GM12864 (cell line): Measurements from ENCODE around the gene ETFB.

Experiments used
- DNase-seq: peaks from one replicate; pipeline ENCODE4 v3.0.0-alpha.2; 2011; ENCODE audit warnings: low read depth
- H3K4me3 ChIP-seq: 2 replicates; pipeline ENCODE4 v1.5.1; 2011; ENCODE audit warnings: mild to moderate bottlenecking, low read depth, low read length, control low read depth
- TF ChIP-seq, protein P1 (sequence below): IDR thresholded peaks from 2 replicates; pipeline ENCODE4 v1.5.1; 2011; ENCODE audit warnings: low read depth, mild to moderate bottlenecking, moderate library complexity, low read length, control low read depth, inconsistent platforms; ENCODE audit errors: missing control alignments

ETFB gene

DNA sequence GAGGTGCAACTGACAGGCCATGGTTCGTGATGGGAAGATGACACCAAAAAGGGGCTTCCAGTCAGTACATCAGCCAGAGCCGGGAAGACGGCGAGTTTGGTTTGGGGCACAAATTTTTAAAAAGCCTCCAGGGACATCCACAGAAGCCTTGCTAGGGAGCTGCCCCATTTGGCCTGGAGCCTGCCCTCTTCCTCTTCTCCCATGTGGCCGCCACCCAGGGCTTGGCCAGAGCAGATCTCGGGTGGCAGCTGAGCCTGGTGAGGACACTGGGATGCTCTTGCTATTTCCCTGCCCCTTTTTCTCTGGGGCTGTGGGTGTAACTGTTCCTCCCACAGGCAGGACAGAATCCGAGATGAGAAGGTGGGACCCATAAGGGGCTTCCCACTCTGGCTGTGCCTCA is 8.2 kb downstream of the ETFB start:
- H3K4me3 ChIP-seq: no peak overlapping the region
- TF ChIP-seq, protein P1, sequence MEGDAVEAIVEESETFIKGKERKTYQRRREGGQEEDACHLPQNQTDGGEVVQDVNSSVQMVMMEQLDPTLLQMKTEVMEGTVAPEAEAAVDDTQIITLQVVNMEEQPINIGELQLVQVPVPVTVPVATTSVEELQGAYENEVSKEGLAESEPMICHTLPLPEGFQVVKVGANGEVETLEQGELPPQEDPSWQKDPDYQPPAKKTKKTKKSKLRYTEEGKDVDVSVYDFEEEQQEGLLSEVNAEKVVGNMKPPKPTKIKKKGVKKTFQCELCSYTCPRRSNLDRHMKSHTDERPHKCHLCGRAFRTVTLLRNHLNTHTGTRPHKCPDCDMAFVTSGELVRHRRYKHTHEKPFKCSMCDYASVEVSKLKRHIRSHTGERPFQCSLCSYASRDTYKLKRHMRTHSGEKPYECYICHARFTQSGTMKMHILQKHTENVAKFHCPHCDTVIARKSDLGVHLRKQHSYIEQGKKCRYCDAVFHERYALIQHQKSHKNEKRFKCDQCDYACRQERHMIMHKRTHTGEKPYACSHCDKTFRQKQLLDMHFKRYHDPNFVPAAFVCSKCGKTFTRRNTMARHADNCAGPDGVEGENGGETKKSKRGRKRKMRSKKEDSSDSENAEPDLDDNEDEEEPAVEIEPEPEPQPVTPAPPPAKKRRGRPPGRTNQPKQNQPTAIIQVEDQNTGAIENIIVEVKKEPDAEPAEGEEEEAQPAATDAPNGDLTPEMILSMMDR: no peak
- DNase-seq: no peak

DNA sequence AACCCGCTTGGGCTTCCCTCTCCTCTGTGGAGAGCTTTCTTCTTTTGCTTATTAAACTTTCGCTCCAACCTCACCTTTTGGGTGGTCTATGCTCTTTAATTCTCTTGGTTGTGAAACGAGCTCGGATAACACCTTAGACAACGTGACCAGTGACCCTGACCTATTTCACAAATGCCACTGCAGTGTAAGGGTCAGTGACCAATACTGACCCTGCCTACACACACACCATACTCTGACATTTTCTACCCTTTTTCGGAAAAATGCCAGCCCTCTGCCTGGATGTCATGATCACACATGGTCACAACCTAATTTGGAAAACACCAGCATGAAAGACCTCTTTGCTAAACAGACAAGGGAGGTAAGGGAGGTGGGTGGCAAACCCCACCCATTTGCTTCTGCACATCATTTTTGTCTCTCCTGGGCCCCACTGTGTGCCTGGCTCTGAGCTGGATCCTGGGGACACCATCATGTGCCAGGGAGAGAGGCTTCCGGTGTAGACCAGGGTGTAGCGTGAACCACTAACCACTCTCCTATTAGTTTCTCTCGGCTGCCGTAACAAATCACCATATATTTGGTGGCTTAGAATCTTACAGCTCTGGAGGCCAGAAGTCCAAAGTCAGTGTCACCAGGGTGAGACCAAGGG is 9.9 kb downstream of the ETFB start:
- H3K4me3 ChIP-seq: no peak overlapping the region
- DNase-seq: no peak
- TF ChIP-seq, protein P1: no peak

GRCh38 chr19:51354742-51355148 is 11.4 kb downstream of the ETFB start:
- H3K4me3 ChIP-seq: no peak overlapping the region
- TF ChIP-seq, protein P1: no peak
- no peak for DNase-seq

- DNase-seq: no peak
- TF ChIP-seq, protein P1: no peak
- H3K4me3 ChIP-seq: no peak overlapping the region
Measured at GRCh38 chr19:51354103-51354741, 12.0 kb downstream of the ETFB start.

GRCh38 chr19:51352783-51353360 is 13.3 kb downstream of the ETFB start:
- no peak for DNase-seq
- TF ChIP-seq, protein P1: no peak
- H3K4me3 ChIP-seq: no peak overlapping the region

- H3K4me3 ChIP-seq: no peak overlapping the region
- no peak for DNase-seq
- TF ChIP-seq, protein P1: no peak
Measured at GRCh38 chr19:51351266-51351990, 14.8 kb downstream of the ETFB start.
